ENCODE data around the gene GART. TPM values are rescaled to one million over a fixed set of nuclear protein-coding genes. Genes with fewer than 3 reads are reported as not detected.
"Not testable (repeated sequence)": the region's sequence is repeated elsewhere in the genome, so short reads cannot be mapped to it uniquely, and the experiment has no call there.

Gene GART
- total RNA-seq, 1 experiment from 2014 or later: 193 TPM

- no peak overlapping the region for H3K4me3 ChIP-seq
- no peaks in the 10 kb centered on the region for H3K27me3 ChIP-seq
- H3K36me3 ChIP-seq: peaks cover 92% of the 10 kb centered on the region
- no peak overlapping the region for H3K27ac ChIP-seq
- H3K9me3 ChIP-seq (replicated peaks): no peaks in the 10 kb centered on the region
- DNase-seq: no peak
- no peaks in the 10 kb centered on the region for H3K4me1 ChIP-seq
Measured at GRCh38 chr21:33510826-33511225, 31.1 kb downstream of the GART start.

- not testable (repeated sequence) for H3K27ac ChIP-seq; H3K4me3 ChIP-seq; H3K9me3 ChIP-seq (replicated peaks); H3K4me1 ChIP-seq; H3K27me3 ChIP-seq; DNase-seq
- peaks cover 72% of the 10 kb centered on the region for H3K36me3 ChIP-seq
Measured at GRCh38 chr21:33507003-33507402, 34.9 kb downstream of the GART start.

- no peak for DNase-seq
- H3K36me3 ChIP-seq: peaks cover 65% of the 10 kb centered on the region
- H3K4me1 ChIP-seq: no peaks in the 10 kb centered on the region
- H3K9me3 ChIP-seq (replicated peaks): no peaks in the 10 kb centered on the region
- no peaks in the 10 kb centered on the region for H3K27me3 ChIP-seq
- no peak overlapping the region for H3K27ac ChIP-seq
- H3K4me3 ChIP-seq: no peak overlapping the region
Measured at GRCh38 chr21:33505833-33506232, 36.1 kb downstream of the GART start.

DNA sequence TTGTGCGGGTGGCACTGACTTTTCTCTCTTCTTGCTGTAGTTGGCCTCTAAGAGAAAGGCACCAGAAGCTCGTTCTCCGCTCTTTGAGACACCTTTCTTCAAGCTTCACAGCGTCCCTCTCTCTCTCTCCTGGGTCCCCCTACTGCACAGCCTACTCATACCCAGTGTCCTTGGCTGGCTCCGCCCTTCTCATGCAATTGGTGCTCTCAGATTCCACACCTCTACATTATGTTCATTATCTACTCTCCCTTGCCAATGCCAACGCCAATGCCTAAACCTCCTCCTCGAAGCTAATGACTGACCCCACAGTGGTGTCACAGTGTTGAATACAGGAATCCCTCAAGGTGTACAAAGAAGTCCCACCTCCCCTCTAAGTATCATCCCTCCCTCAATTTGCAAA lies 45.6 kb downstream of the GART start:
- H3K9me3 ChIP-seq (replicated peaks): no peaks in the 10 kb centered on the region
- DNase-seq: no peak
- no peak overlapping the region for H3K4me3 ChIP-seq
- H3K27me3 ChIP-seq: no peaks in the 10 kb centered on the region
- H3K4me1 ChIP-seq: no peaks in the 10 kb centered on the region
- no peak overlapping the region for H3K27ac ChIP-seq
- no peaks in the 10 kb centered on the region for H3K36me3 ChIP-seq

DNA sequence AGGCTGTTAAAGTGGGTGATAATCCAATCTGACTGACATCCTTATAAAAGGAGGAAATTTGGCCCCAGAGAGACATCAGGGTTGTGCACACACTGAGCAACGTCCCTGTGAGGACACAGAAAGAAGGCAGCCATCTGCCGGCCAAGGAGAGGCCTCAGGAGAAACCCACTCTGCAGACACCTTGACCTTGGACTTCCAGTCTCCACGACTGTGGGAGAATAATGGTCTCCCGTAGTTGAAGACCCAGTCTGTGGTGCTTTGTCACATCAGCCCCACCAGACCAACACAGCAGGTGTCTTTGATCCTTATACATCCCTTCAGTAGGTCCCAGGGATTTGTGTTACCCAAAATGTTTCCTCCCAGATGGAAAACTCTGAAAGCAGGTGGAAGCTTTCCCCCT lies 46.2 kb downstream of the GART start:
- H3K9me3 ChIP-seq (replicated peaks): no peaks in the 10 kb centered on the region
- no peak overlapping the region for H3K4me3 ChIP-seq
- no peaks in the 10 kb centered on the region for H3K27me3 ChIP-seq
- H3K36me3 ChIP-seq: no peaks in the 10 kb centered on the region
- no peaks in the 10 kb centered on the region for H3K4me1 ChIP-seq
- H3K27ac ChIP-seq: no peak overlapping the region
- no peak for DNase-seq

DNA sequence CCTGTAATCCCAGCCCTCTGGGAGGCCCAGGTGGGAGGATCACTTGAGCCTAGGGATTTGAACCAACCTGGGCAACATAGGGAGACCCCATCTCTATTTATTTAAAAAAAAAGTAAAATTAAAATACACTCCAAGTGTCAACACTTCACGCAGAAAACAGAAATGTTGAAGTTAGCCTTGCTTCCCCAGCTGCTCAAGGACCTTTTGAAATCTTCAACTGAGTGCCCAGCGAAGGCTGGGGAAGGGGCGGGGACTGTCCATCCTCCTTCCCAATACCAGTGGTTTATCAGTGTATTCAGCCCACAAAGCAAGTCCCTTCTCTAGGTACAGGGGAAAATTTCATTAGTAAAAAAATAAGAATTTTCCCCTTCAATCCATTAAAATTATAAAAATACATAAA lies 48.2 kb downstream of the GART start:
- Histone ChIP-seq H3K4me1 (no peaks in the 10 kb centered on the region), H3K27ac (no peak overlapping the region), H3K4me3 (no peak overlapping the region), H3K9me3 (replicated peaks) (no peaks in the 10 kb centered on the region), H3K27me3 (no peaks in the 10 kb centered on the region), H3K36me3 (no peaks in the 10 kb centered on the region)
- DNase-seq: no peak

GRCh38 chr21:33492571-33492970 lies 49.3 kb downstream of the GART start:
- Histone ChIP-seq H3K36me3 (no peaks in the 10 kb centered on the region), H3K9me3 (replicated peaks) (no peaks in the 10 kb centered on the region), H3K4me3 (no peak overlapping the region), H3K27me3 (no peaks in the 10 kb centered on the region), H3K27ac (no peak overlapping the region), H3K4me1 (no peaks in the 10 kb centered on the region)
- DNase-seq: no peak

- peak within 1 kb of the TSS; percentile 45 for H3K27ac ChIP-seq
- H3K4me1 ChIP-seq: no peaks in the 10 kb centered on the region
- no peaks in the 10 kb centered on the region for H3K36me3 ChIP-seq
- no peaks in the 10 kb centered on the region for H3K9me3 ChIP-seq (replicated peaks)
- H3K27me3 ChIP-seq: no peaks in the 10 kb centered on the region
- DNase-seq: peak; percentile 97 to 98
- peak within 1 kb of the TSS; percentile 94 for H3K4me3 ChIP-seq
Measured at GRCh38 chr21:33491373-33492102, 50.4 kb downstream of the GART start, which contains the start of gene DNAJC28. TSS of gene DNAJC28 (minus strand) at chr21:33491716. CDS start at chr21:33489393, 2,323 bp downstream.

DNA sequence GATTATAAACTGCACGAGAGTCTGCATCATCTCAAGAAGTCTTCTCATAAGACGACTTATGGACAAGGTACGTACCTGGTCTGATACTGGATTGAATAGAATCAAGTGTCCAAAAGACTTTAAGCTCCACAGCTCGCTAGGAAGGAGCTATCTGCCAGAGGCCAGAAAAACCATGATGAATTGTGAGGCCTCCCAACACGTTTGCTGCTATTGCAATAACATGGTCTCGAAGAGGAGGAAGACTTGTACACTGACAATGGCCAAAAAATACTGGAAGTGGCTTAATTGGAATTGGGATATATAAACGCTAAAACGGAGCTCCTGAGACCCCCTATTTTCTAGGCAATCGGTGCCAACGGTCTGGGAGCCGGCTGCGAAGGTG lies 50.9 kb downstream of the GART start:
- Histone ChIP-seq H3K36me3 (no peaks in the 10 kb centered on the region), H3K4me3 (peak overlapping the region; percentile 94), H3K4me1 (no peaks in the 10 kb centered on the region), H3K27ac (no peak overlapping the region), H3K27me3 (no peaks in the 10 kb centered on the region), H3K9me3 (replicated peaks) (no peaks in the 10 kb centered on the region)
- DNase-seq: no peak

GRCh38 chr21:33488936-33489335 lies 53.0 kb downstream of the GART start:
- no peaks in the 10 kb centered on the region for H3K9me3 ChIP-seq (replicated peaks)
- H3K27me3 ChIP-seq: no peaks in the 10 kb centered on the region
- H3K27ac ChIP-seq: no peak overlapping the region
- no peaks in the 10 kb centered on the region for H3K36me3 ChIP-seq
- DNase-seq: no peak
- no peaks in the 10 kb centered on the region for H3K4me1 ChIP-seq
- H3K4me3 ChIP-seq: no peak overlapping the region

GRCh38 chr21:33487996-33488395 lies 53.9 kb downstream of the GART start:
- Histone ChIP-seq H3K36me3 (no peaks in the 10 kb centered on the region), H3K4me3 (no peak overlapping the region), H3K9me3 (replicated peaks) (no peaks in the 10 kb centered on the region), H3K27me3 (no peaks in the 10 kb centered on the region), H3K4me1 (no peaks in the 10 kb centered on the region), H3K27ac (no peak overlapping the region)
- no peak for DNase-seq

DNA sequence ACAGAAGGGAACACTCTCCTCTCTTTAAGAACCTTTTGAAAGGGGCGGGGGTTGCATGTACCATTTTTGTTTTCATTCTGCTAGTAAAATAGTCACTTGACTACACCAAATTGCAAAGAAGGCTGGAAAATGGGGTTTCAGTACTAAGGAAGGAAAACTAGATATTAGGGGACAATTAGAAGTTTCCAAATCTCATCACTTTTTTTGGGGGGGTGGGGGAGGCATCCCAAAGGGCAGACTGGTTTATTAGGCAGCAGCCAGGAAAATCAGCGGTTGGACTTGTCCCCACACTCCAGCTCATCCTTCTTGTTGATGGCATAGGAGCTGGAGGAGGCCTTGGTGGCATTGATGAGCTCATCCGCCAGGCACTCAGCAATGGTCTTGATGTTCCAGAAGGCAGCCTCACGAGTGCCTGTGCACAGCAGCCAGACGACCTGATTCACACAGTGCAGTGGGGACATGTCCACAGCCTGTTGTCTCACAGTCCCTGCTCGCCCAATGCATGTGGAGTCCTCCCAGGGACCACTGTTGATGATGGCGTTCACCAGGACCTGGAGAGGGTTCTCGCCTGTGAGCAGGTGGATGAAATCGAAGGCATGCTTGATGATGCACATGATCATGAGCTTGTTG lies 60.5 kb downstream of the GART start:
- no peak for DNase-seq
- Histone ChIP-seq H3K9me3 (replicated peaks) (no peaks in the 10 kb centered on the region), H3K27me3 (no peaks in the 10 kb centered on the region), H3K4me3 (no peak overlapping the region), H3K27ac (no peak overlapping the region), H3K4me1 (no peaks in the 10 kb centered on the region; the same call in 1 of the 2 replicates), H3K36me3 (no peaks in the 10 kb centered on the region)

- H3K27ac ChIP-seq: peak overlapping the region; percentile 35; the same call in 1 of the 2 replicates
Measured at GRCh38 chr21:33480481-33481103, 61.3 kb downstream of the GART start.

GRCh38 chr21:33479679-33480480 lies 62.0 kb downstream of the GART start, which contains the start of gene TMEM50B:
TSS of gene TMEM50B (minus strand) at chr21:33479974. CDS start at chr21:33468885, 11,089 bp downstream.
- Histone ChIP-seq H3K27me3 (no peaks in the 10 kb centered on the region), H3K36me3 (no peaks in the 10 kb centered on the region), H3K4me1 (no peaks in the 10 kb centered on the region; the same call in 1 of the 2 replicates), H3K4me3 (peak within 1 kb of the TSS; percentile 76), H3K9me3 (replicated peaks) (no peaks in the 10 kb centered on the region), H3K27ac (peak within 1 kb of the TSS; percentile 35; the same call in 1 of the 2 replicates)
- DNase-seq: peak; percentile 94 to 96

More at GRCh38 chr21:33480481-33481103, 61.3 kb downstream of the GART start:
- Histone ChIP-seq H3K4me3 (peak overlapping the region; percentile 76), H3K9me3 (replicated peaks) (no peaks in the 10 kb centered on the region), H3K36me3 (no peaks in the 10 kb centered on the region), H3K4me1 (no peaks in the 10 kb centered on the region; the same call in 1 of the 2 replicates), H3K27me3 (no peaks in the 10 kb centered on the region)
- no peak for DNase-seq
